Measurements from ENCODE around the gene OR6S1.
A peak's percentile ranks its signal among the peaks of the same experiment; 100 is the strongest.

Gene OR6S1, protein sequence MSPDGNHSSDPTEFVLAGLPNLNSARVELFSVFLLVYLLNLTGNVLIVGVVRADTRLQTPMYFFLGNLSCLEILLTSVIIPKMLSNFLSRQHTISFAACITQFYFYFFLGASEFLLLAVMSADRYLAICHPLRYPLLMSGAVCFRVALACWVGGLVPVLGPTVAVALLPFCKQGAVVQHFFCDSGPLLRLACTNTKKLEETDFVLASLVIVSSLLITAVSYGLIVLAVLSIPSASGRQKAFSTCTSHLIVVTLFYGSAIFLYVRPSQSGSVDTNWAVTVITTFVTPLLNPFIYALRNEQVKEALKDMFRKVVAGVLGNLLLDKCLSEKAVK

DNA sequence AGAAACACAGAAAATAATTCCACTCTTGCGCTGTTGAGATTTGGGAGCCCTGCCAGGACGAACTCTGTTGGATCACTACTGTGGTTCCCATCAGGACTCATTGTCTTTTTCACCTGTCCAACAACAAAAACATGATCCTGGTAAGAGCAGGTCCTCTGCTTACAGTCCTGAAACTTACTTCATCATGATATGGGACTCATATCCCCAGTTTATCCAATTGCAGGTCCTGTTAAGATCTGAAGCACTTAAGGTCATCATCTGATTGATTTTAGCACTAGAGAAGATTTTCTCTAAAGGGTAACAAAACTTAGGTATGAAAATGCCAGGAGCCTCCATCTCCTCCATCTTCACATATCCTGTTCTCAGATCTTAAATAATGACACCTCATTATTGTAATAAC is at the start of gene OR6S1:
TSS of gene OR6S1 (minus strand) at position 101 of the 400 bp plus-strand sequence. CDS start at position 101, 0 bp downstream.
- no peak for DNase-seq

DNA sequence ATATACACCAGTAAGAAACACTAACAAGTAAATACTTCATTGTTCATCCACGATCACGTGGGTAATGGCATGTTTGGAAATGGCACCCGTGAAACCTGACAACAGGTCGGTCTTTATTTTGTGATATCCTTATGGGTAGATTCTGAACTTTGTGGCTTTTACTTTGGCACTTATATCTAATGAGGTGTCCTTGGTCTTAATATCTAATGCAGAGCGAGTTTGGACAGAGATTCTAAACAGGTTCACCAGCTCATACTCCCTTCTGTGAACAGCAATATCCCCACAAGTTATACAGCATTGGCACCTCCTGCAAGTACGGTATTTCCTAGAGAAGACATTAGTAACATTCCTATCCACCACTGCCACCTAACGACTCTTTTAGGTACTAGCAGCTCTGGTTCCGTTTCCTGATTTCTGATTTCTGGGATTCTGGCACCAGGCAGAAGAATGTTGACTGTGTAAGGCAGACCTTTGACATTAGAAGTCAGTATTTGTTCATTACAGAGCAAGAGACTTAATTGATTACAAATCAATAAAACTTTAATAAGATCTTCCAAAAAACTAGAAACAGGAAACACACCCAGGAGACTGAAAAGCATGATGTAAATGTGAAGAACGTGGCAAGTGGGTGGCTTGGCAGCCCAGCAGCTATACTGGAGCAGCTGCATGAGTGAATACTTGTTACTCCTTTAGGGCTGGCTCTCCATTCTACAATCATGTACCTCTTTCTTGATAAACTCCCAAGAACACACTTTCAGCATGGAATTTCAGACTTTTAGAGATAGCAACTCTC is 49.6 kb upstream of the OR6S1 start:
- peak; percentile 65 to 86 for DNase-seq

DNA sequence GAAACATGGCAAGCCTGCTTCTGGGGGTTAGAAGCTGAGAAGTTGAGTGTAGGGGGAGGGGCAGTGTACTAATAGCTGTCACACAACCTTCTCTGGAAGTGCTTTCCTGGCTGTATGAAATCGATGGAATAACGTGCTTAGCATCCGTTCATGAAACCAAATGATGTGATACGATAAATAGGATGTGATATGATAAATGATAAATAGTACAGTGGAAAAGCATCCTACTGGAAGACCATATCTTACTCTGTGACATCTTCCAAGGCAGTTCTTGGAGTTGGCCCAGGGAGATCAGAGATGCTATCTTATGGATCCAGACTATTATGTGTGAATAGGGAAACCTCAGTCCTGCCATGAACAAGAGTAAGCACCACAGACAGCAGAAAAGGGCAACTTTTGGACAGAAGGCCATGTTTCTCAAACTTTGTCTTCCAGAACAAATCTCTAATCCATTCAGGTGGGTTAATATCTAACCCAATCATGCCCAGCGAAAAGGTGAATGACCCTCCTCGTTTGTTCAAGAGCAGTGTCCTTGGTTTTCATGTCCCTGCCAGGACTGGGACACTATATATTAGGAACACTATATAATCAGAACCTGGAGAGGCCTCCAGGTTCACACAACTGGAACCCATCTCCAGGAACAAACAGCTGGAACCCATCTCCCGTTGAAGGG is 46.8 kb upstream of the OR6S1 start, which contains the start of gene ANG:
TSS of gene ANG (plus strand) at position 598 of the 673 bp plus-strand sequence. CDS start 4,801 bp downstream, outside the sequence.
- DNase-seq, result no peak

DNA sequence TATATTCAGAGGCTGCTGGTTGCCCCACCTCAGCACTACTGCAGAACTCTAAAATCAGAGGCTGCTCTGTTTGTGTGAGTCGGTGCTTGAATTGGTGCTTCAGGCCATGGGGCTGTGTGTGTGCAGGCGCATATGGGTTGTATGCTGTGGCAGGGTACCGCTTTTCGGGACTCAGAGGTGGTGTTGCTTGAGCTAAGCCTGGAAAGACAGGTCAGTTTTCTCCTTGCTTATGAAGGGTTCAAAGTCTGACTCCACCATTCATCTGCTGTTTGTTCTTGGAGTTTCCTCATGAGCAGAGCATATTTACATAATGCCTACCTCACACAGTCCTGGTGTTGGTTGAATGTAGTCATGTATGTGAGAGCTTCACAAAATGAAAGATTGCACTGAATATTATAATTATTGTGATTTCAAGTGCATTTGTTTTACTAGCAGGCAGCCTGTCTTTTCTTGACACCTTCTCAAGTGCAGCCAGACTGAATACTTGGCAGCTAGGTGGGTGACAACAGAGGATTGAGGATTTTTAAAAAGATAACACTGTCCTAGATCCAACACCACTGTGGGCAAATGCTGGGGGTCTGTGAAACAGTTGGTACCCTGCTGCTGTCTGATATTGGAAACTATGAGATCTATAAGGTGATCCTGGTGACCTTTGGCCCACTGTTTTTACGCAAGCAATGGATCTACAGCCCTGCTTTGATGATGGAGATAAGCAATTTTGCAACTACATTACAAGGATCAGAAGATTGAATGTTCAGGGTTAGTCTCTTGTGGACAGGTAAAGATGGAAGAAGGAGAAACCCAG is 46.1 kb upstream of the OR6S1 start:
- no peak for DNase-seq

DNA sequence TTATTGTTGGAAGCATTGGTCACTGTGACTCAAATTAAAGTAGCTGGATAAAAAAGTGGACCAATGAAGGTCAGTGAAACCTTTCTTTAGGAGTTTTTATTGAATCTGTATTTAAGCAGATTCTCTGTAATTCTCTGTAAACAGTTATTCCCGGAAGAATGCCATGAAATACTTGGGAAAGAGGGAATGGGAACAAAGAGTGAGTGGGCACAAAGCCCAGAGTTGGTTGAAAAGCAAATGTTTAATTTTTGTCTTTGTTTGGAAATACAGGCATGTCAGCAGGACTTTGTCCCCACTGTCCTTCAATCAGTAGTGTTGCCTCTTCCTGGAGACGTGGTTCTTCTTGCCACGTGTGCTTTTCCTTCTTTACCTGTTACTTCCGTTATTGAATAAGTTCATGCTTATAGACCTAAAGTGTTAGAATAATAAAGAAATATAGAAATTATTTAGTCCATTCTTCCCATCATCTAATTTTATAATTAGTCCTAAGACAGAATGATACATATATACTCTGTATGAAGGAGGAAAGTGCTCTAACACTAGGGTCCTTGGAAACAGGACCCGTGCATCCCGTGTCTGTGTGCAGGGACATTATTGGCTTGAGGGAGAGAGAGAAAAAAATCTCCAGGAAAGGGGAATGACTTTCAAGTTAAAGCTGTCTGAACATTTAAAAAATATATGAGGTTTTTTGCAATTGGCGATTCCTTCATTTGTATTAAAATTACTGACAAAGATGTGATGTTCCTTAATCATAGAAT is 45.1 kb upstream of the OR6S1 start:
- no peak for DNase-seq

DNA sequence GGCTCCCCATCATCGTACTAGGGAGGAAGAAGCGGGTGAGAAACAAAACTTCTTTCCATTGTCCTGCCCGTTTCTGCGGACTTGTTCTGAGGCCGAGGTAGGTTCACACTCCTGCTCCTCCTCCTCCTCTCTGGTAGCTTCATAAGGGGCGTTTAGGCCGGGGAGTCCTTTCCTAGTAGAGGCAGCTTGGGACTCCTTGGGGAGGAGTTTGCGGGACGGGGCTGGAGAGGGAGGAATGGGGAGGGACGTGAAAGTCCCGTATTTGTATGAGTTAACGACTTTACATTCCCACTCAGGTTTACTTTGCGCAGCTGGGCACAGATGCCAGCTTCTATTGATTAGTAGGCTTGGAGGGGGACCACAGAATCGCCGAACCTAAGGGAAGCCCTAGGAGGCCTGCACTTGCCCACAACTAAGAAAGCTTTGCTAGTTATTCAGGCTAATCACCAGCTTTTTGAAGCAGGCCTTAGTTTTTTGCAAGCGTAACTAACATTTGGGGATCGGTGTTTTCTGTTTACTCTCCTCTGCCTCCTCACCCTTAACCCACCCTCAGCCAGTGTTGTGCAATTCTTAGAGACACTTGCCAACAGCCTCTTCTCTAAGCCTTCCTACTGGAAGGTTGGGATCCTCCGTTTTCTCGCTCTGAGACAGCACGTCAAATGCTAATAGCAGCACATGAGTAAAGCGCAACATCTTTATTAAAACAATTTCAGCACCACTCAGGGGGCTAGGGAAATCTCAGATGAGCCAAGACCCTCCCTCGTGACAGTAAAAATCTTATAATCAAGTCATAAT is 43.4 kb upstream of the OR6S1 start:
- peak; percentile 62 to 72 for DNase-seq

DNA sequence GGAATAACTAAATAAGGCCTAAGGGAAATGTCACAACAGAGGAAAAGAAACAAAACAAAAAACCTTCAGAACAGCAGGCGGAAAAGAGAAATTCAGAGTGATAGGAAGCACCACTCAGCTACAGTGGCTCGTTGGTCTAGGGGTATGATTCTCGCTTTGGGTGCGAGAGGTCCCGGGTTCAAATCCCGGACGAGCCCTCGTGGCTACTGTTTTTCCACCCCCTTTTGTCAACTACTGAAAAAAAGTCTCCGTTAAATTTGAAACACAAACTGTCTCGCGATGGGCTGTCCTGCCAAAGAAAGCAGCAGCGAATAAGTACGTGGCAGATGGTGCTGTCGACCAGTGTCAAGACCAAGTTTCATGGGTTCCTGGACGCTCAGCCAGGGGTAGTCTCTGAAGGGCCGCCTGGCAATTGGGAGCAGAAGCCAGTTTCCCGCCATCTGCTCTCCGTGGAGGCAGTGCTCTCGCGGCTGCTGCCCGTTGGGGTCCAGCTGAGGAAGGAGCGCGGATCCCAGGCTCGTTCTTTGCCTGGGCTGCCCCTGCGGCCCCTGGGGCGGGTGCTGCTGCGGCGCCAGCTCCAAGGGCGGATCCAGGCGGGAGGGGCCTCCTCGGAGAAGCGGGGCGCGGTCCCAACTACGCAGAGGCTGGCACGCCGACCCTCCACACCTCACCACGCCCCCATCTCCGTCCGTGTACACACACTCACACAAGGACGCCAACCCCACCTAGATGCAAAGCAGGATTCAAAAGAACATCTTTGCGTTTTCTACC is 42.6 kb upstream of the OR6S1 start, which contains the start of gene RNASE4:
TSS of gene RNASE4 (plus strand) at position 670 of the 771 bp plus-strand sequence. CDS start 14,812 bp downstream, outside the sequence.
- DNase-seq, result peak; percentile 90 to 92

DNA sequence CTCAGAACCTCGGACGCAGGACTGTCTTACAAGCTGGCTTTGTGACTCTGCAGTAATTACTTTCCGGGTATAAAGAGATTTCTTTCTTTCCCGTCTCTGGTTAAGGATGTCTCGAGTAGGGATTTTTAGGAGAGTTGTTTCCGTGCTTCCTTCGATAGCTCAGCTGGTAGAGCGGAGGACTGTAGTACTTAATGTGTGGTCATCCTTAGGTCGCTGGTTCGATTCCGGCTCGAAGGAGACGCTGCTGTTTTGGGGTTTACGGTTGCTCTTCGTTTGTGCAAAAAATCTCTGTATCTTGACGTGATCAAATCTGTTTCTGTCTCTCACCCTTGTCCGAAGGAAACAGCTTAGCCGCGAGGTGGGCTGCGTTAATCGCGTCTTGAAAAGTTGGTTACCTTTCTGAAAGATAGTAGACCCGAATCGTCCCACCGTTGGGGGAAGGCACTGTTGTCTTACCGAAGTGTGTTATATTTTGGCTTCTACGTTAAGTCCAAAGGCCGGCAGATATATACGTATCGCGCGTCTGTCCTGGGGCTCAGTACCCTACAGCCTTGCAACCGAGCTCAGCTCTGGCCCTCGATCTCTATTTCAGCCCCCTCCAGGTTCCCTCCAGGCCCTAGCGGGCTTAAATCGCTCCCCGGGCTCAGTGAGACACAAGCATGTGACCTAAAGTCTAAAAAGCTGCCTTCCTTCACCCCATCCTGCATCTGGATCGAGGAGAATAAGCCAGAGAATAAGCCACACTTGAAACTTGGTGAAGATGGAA is 41.8 kb upstream of the OR6S1 start:
- DNase-seq, result peak; percentile 91 to 98

DNA sequence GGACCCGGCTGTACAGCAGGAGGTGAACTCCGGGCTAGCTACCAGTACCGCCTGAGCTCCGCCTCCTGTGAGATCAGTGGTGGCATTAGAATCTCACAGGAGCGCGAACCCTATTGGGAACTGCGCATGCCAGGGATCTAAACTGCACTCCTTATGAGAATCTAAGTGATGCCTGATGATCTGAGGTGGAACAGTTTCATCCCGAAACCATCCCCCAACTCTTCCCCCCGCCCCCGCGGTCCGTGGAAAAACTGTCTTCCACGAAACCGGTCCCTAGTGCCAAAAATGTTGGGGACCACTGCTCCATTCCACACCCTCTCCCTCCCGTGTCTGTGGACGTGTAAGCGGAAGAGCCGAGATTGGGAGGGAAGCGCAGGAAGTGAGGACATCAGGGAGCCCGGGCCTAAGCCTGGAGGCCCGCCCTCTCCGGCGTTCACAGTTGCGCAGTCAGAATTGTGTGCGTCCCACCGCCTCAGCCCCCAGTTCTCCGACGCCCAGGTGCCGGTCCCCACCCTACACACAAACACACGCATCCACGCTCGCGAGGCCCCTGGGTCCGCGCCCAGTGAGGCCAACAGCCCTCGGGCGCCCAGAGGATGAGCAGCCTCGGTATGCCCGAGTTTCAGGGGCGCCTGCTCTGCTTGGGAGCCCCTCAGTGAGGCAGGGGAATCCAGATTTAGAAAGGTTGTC is 41.1 kb upstream of the OR6S1 start:
- DNase-seq, result peak; percentile 95 to 97

DNA sequence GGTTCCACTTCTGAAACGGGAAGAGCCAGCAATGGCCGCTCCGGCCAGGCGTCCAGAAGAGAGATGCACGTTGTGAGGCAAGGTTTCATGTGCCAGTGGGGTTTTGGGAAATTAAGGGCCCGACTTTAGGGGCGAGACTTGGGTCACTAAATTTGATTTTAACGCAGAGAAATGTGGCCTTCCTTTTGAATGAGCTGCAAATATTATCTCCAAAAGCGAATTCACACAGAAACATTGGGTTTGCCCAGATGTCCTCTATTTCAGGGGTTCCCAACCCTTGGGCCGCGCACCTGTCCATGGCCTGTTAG is 40.6 kb upstream of the OR6S1 start:
- no peak for DNase-seq

DNA sequence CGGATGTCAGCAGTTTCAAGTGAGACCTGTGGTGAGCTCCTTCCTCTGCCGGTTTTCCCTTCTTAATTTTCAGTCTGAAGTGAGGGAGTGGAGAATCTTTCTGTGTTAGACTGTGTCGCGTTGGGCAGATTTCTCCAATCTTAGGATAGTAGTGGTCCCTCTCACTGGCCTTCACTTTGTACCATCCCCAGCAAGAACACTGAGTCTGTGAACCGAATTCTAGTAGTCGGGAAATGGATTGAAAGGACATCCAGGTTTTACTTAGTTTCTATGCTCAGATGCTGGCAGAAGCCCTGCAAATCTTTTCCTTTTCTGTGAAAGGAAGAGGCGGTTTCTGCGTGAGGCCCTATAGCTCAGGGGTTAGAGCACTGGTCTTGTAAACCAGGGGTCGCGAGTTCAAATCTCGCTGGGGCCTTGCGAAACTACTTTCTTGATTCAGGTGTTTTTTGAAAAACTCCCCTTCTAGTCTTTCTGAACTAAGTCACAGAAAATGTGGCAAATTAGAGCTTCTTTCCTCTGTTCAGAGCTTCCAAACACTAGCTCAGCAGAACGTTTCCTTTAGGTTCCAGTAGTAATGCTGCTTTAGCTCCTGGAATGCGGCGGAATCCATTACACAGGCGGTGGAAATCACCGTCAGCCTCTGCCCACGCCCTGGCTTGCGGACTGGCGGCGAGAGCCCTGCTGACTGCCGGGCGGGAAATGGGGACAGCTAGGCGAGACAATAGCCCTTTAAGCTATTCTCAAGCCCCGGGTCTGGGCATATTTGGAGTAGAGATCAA is 40.0 kb upstream of the OR6S1 start:
- DNase-seq, result peak; percentile 90 to 94

DNA sequence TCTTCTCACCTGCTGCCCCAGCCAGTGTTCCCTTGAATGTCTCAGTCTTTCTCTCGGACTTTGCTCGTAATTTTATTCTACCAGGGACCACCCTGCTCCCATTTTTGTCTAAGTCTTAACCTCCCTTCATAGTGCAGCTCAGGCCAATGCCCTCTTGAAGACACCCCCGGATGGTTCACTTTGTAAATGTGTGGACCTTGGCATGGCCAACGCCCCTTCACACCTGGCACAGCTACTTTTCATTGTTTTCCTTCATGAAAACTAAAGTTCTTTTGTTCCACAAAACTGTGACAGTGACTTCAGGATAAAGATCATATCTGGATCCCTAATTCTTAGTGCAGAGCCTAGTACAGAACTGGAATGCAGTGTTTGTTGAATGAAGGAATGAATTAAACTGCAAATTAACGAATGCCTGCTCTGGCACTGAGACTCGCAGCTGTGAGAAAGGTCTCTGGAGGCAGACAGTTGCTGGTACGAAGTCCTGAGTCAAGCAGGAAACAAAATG is 39.4 kb upstream of the OR6S1 start:
- no peak for DNase-seq

DNA sequence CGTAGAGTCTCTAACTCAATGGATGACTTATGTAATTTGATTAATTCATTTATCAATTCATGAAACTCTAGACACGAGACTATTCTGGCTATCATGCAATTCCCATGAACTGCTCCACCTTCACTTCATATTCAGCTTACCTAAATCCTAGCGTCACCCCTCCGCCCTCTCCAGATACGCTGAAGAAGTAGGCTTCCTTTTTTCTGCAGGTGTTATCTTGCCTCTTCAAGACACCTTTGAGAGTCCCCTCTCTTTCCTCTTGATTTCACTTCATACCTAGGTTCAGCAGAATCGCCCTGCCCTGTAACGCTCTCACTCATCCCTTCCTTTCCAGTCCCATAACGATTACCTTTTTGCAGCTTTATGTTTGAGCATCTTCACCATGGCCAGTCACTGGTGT is 38.9 kb upstream of the OR6S1 start:
- DNase-seq, result no peak

DNA sequence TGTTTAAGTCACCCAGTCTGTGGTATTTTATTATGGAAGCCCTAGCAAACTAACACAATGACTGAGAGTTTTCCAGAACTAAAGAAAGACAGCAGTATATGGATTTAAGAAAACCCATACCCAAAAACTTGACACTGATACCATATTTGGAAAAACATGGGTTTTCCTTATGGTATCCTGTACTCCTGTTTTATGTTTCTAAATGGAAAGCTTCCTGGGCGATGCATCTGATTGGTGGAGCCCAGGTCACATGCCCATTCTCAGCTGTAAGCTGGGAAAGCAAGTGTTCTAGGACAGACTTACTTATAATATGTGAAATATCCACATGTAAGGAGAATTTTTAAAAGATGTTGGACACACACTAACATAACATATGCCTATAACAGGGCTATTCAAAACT is 38.4 kb upstream of the OR6S1 start:
- DNase-seq, result peak in 1 of 2 experiments; percentile 28

DNA sequence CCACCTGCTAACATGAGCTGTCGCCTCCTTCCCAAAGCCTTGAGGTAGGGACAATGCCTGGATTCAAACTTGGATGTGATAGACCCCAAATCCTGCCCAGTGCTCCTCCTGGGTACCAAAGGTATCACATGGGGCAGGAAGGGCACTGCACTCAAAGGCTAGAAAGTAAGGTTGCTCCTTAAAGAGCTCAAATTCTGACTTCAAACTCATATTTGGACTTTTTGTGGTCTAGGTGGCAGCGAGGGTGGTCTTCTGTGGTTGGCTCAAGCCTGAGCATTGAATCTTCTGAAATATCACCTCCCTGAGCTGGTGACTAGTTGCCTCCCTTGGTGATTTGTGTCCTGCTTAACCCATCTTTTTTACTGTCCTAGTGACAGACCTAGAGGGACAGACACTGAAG is 34.6 kb upstream of the OR6S1 start:
- no peak for DNase-seq

DNA sequence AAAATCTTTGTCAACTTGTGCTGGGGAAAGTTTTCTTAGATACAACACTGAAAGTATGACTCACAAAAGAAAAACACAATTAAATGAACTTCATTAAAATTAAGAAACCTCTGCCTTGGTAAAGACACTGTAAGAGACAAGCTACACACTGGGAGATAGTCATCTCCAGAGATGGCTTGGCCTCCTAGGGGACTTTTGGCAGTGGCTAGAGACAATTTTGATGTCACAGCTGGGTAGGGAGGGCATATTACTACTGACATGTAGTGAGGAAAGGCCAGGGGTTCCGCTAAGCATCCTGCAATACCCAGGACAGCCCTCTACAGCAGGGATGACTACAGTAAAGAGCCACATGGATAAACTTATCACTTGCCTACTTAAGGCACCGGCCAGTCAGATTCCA is 34.2 kb upstream of the OR6S1 start:
- no peak for DNase-seq

DNA sequence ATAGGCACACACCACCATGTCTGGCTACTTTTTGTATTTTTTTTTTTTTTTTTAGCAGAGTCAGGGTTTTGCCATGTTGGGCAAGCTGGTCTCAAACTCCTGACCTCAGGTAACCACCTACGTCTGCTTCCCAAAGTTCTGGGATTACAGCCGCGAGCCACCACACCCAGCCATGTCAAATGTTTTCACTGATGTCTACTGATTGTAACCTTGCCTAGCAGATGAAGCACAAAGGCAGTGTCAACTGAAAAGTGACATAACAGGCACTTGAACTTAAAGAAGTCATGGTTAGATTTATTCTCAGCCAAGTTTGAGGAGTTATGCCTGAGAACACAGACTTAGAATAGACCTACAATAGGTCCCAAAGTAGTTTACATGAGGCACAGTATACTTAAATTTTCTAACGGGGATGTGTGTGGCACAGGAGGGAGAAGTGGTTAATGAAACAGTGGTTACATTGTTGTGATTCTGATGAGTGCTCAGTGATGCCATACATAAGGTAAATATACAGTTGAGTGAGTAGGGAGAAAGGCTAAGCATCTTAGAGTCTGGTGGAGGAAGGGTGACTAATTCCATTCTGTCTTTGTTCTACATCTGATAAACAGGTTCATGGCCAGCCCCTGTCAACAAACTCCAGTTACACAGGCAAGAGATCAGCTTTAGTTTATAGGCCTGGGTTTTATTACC is 30.2 kb upstream of the OR6S1 start:
- no peak for DNase-seq
